Epithelial cell of esophagus (primary cell): ENCODE data around the gene CCDC85A.
A peak's percentile ranks its signal among the peaks of the same experiment; 100 is the strongest.

ENCODE experiments used
- DNase-seq: peaks from one replicate; pipeline ENCODE4 v3.0.0; 2010; ENCODE audit warnings: low read depth
- H3K4me3 ChIP-seq: 2 replicates; pipeline ENCODE4 v1.5.1; 2011; ENCODE audit warnings: mild to moderate bottlenecking, low read length, control low read depth
- TF ChIP-seq, protein P1 (sequence below): IDR thresholded peaks from 2 replicates; pipeline ENCODE4 v1.5.1; 2011; ENCODE audit warnings: low read depth, mild to moderate bottlenecking, low read length, control low read depth, inconsistent platforms; ENCODE audit not compliant: insufficient read depth; ENCODE audit errors: missing control alignments

Gene CCDC85A

DNA sequence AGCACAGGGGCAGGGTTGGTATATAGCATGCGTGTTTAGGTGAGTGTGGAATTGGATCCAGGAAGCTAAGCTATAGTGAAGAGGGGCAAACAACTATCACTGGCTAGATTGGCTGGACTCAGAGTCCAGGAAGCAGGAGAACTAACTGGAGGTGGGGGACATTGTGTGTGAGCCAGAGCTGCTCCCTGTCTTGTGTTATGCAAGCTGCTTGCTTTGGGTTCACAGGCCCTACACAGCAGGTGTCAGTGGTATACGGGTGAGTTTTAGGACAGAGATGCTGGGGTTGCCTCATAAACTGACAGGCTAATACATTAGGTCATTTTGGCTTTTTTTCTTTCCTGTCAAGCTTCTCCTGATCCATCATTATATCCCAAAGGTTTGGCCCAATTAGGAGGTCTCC lies 87.5 kb downstream of the CCDC85A start:
- DNase-seq = no peak
- TF ChIP-seq, protein P1, sequence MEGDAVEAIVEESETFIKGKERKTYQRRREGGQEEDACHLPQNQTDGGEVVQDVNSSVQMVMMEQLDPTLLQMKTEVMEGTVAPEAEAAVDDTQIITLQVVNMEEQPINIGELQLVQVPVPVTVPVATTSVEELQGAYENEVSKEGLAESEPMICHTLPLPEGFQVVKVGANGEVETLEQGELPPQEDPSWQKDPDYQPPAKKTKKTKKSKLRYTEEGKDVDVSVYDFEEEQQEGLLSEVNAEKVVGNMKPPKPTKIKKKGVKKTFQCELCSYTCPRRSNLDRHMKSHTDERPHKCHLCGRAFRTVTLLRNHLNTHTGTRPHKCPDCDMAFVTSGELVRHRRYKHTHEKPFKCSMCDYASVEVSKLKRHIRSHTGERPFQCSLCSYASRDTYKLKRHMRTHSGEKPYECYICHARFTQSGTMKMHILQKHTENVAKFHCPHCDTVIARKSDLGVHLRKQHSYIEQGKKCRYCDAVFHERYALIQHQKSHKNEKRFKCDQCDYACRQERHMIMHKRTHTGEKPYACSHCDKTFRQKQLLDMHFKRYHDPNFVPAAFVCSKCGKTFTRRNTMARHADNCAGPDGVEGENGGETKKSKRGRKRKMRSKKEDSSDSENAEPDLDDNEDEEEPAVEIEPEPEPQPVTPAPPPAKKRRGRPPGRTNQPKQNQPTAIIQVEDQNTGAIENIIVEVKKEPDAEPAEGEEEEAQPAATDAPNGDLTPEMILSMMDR = no peak
- no peak overlapping the region for H3K4me3 ChIP-seq

DNA sequence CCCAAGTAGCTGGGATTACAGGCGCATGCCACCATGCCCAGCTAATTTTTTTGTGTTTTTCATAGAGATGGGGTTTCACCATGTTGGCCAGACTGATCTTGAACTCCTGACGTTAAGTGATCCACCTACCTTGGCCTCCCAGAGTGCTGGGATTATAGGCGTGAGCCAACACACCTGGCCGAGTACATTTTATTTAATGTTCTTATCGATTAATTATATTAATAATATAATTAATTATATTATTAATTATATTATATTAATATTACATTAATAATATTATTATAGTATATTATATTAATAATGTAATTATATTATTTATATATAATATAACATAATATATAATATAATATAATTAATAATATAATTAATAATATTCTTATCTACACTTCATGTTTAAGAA lies 101.4 kb downstream of the CCDC85A start:
- no peak for DNase-seq
- TF ChIP-seq, protein P1 = no peak
- H3K4me3 ChIP-seq = no peak overlapping the region

DNA sequence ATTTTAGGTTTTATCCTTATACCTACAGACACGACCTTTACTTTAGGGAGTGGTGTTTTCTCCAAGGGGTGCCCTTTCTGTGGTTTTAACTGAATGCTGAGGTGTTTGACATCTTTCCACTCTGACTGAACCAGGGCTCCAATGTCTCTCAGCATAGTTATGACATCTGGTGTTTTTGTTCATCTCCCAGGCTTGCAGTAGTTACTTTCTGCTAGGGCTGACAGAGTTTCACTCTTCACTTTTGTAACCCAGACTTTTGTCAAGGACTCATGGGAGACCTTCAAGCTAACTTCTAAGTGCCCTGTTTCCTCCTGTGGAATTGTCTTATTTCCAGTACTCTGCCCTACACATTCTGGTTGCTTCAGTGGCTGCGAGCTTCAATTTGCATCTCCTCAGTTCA lies 103.1 kb downstream of the CCDC85A start:
- no peak for DNase-seq
- TF ChIP-seq, protein P1 = no peak
- H3K4me3 ChIP-seq = no peak overlapping the region

DNA sequence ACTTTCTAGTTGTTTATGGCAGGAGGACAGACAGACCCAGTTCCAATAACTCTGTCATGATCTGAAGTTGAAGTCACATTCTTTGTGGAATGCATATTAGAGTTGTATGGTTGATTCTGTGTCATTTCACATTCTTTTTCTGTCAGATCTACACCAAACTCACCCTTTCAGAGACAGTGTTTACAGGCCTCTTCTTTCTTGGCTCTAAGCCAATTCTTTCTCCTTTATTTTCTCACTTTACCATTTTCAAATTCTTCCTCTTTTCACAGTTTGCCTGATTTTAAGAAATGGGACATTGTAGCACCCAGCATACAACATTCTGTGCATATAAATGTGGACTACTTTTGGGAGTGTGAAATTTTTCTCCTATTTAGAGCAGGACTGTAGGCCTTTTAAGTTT lies 103.7 kb downstream of the CCDC85A start:
- no peak overlapping the region for H3K4me3 ChIP-seq
- TF ChIP-seq, protein P1 = no peak
- DNase-seq = no peak

DNA sequence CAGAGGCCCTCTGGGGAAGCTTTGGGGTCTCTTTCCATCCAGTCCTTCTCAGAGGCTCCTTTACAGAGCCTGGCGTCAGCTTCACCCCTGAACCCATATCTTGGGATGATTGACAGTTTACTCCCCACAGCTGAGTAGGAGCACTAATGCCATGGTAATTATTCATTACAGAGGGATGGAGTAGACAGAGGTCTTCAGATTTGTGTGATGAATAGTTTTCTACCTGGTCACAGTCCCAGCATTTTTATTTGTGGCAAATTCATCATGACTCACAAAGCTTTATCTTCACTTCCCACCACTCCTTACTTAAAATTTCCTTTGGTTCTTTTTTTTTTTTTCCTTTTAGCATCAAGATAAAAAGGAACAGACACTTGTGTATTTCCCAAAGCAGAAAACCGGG lies 104.2 kb downstream of the CCDC85A start:
- TF ChIP-seq, protein P1 = no peak
- DNase-seq = peak; percentile 6
- no peak overlapping the region for H3K4me3 ChIP-seq

DNA sequence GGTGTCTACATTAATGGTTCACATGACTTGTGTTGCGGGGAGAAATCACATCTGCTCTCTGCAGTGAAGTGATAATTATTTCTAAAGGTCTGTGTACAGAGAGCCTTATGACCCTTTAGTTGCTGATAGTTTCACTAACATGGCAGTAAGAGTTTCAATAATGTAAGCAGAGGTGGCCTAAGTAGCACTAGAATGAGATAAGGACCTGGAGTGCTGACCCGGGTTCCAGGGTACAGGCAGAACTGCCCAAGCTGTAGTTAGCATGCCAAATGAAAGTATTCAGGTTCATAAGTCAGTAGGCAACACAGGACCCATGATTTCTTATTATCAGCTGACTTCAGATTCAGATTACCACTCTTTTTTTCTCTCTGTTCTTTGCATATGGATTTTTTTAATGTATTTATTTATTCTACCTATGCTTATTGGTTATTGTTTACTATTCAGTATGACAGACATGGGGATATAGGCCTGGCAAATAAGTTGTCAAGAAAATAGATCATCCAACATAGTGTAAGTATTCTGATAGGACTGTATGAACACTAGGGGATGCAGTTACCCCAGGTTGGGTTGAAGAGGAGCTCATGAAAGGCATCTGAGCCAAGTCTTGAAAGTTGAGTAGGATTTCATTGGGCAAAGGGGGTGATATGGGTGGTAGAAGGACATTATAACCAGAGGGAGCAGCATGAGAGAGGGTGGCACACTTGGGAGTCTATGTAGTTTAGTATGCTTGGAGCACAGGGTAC lies 105.2 kb downstream of the CCDC85A start:
- H3K4me3 ChIP-seq = no peak overlapping the region
- DNase-seq = no peak
- TF ChIP-seq, protein P1 = peak; percentile 14

DNA sequence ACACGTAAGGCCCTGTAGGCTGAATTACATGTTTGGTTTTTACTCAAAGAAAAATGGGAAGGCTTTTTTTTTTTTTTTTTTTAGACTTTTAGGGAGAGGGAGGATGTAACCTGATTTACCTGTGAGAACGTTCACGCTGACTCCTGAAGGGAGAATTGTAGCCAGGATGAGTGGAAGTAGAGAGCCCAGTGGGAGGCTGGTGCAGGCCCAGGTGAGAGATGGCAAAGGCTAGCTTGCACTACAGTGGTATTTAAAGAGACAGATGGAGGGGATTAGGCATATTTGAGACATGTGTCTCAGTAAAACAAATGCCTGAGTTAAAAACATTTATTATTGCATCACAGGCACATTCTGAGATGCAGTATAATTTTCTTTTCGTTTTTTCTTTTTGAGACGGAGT lies 107.9 kb downstream of the CCDC85A start:
- no peak for DNase-seq
- TF ChIP-seq, protein P1 = no peak
- no peak overlapping the region for H3K4me3 ChIP-seq
